Activated CD4-positive, alpha-beta memory T cell treated with anti-CD3 and anti-CD28 coated beads for 36 hours (primary cell): ENCODE measurements around the gene PSMD3. TPM values are rescaled to one million over a fixed set of nuclear protein-coding genes. Genes with fewer than 3 reads are reported as not detected.

Experiments
- CTCF ChIA-PET: fragments of 350-600 bp; sonication (Branson Sonifier 250); formaldehyde crosslinking; loops from one replicate; lab custom pipeline; 2021; ENCODE audit warnings: antibody characterized with exemption, inconsistent platforms; lab: Charles Lee
- POLR2A ChIA-PET: fragments of 350-600 bp; sonication (Branson Sonifier 250); formaldehyde crosslinking; loops from one replicate; lab custom pipeline; 2021; ENCODE audit warnings: antibody characterized with exemption; lab: Charles Lee
- DNase-seq: peaks from one replicate; pipeline ENCODE4 v3.0.0-alpha.2; 2020
- H3K27ac Mint-ChIP-seq: one replicate; pipeline ENCODE4 v1.8.0; 2021; ENCODE audit warnings: mixed read lengths
- H3K27me3 Mint-ChIP-seq: one replicate; pipeline ENCODE4 v1.8.0; 2021; ENCODE audit warnings: mixed read lengths
- H3K36me3 Mint-ChIP-seq: one replicate; pipeline ENCODE4 v1.8.0; 2021; ENCODE audit warnings: mixed read lengths
- H3K4me1 Mint-ChIP-seq: one replicate; pipeline ENCODE4 v1.8.0; 2021; ENCODE audit warnings: low read depth, mixed read lengths
- H3K4me3 Mint-ChIP-seq: one replicate; pipeline ENCODE4 v1.8.0; 2021; ENCODE audit warnings: mild to moderate bottlenecking, mixed read lengths
- H3K9me3 Mint-ChIP-seq: one replicate; pipeline ENCODE4 v1.8.0; 2021; ENCODE audit warnings: mixed read lengths
- intact Hi-C: fragments of 100-400 bp; cut with micrococcal nuclease; formaldehyde crosslinking; loops from one replicate; pipeline ENCODE4 v1.15.1; 2023
- microRNA-seq: library from miRNA; unstranded; fragments of <30 nt; microRNA quantifications from one replicate; pipeline ENCODE4 v1.2.0, GENCODE V29; 2022; ENCODE audit warnings: borderline number of aligned reads, borderline microRNAs expressed, borderline replicate concordance
- total RNA-seq, 2 experiments: library from RNA; stranded (reverse); gene quantifications; one replicate each; pipeline ENCODE4 v1.2.3, GENCODE V29; 2021

Gene PSMD3
- total RNA-seq, 2 experiments from 2014 or later = 120 to 124 TPM

- no peaks in the 10 kb centered on the region for H3K27me3 Mint-ChIP-seq
- ChIA-PET POLR2A (no interaction called here), CTCF (interaction anchor here (0.7 to 2.2 kb wide), 7 partner anchors 19 to 134 kb away, joined by 3 to 10 read pairs (median 3); partner anchors contain the start of gene MED24)
- no peak overlapping the region for H3K27ac Mint-ChIP-seq
- intact Hi-C loops = no loop called here
- no peaks in the 10 kb centered on the region for H3K4me1 Mint-ChIP-seq
- H3K4me3 Mint-ChIP-seq = no peak overlapping the region
- no peak for DNase-seq
- H3K36me3 Mint-ChIP-seq = peaks cover 20% of the 10 kb centered on the region
- no peaks in the 10 kb centered on the region for H3K9me3 Mint-ChIP-seq
These were observed 54.6 kb downstream of the PSMD3 start for GRCh38 chr17:40035162-40035559.

- no peaks in the 10 kb centered on the region for H3K27me3 Mint-ChIP-seq
- H3K9me3 Mint-ChIP-seq = no peaks in the 10 kb centered on the region
- DNase-seq = no peak
- no peaks in the 10 kb centered on the region for H3K4me1 Mint-ChIP-seq
- H3K27ac Mint-ChIP-seq = no peak overlapping the region
- peaks cover 5% of the 10 kb centered on the region for H3K36me3 Mint-ChIP-seq
- H3K4me3 Mint-ChIP-seq = no peak overlapping the region
- intact Hi-C loops = no loop called here
- ChIA-PET POLR2A (no interaction called here), CTCF (interaction anchor here (1.2 to 2.1 kb wide), 8 partner anchors 11 to 74 kb away, joined by 3 to 9 read pairs (median 6); no protein-coding TSS in a partner anchor)
These were observed 58.4 kb downstream of the PSMD3 start for GRCh38 chr17:40038882-40039513.

- ChIA-PET POLR2A (no interaction called here), CTCF (interaction anchor here (0.6 to 2.1 kb wide), 6 partner anchors 13 to 127 kb away, joined by 3 to 8 read pairs (median 6); no protein-coding TSS in a partner anchor)
- intact Hi-C loops = no loop called here
- H3K9me3 Mint-ChIP-seq = no peaks in the 10 kb centered on the region
- H3K4me1 Mint-ChIP-seq = no peaks in the 10 kb centered on the region
- no peak for DNase-seq
- H3K27me3 Mint-ChIP-seq = no peaks in the 10 kb centered on the region
- H3K36me3 Mint-ChIP-seq = peaks cover 4% of the 10 kb centered on the region
- no peak overlapping the region for H3K27ac Mint-ChIP-seq
- no peak overlapping the region for H3K4me3 Mint-ChIP-seq
These were observed 60.6 kb downstream of the PSMD3 start for GRCh38 chr17:40041196-40041595.

Small RNA genes lying within 50 kb of the gene (microRNA-seq; reads per million reads assigned to microRNA genes)
- gene MIR6884 = not detected

Other genes with a start within 250 kb of the PSMD3 start
- gene GRB7, start 242.9 kb upstream of the PSMD3 start, total RNA-seq = 1 to 10 TPM in 1 of 2 experiments, under 1 TPM in 1; 0.34 to 1.2 TPM
- gene IKZF3, start 116.5 kb upstream of the PSMD3 start, total RNA-seq = 10 to 100 TPM; 51.2 to 52.0 TPM
- 1 to 10 TPM in 1 of 2 experiments, under 1 TPM in 1; 0.61 to 1.0 TPM for gene ZPBP2, start 112.6 kb upstream of the PSMD3 start, total RNA-seq
- 10 to 100 TPM; 26.4 to 30.2 TPM for gene GSDMB, start 62.2 kb upstream of the PSMD3 start, total RNA-seq
- 10 to 100 TPM; 53.7 to 58.3 TPM for gene ORMDL3, start 53.2 kb upstream of the PSMD3 start, total RNA-seq
- gene LRRC3C, start 53.1 kb upstream of the PSMD3 start, total RNA-seq = not detected
- under 1 TPM; 0.64 to 0.87 TPM for gene GSDMA, start 17.8 kb upstream of the PSMD3 start, total RNA-seq
- not detected for gene CSF3, start 34.6 kb downstream of the PSMD3 start, total RNA-seq
- 10 to 100 TPM; 89.2 to 99.9 TPM for gene MED24, start 73.6 kb downstream of the PSMD3 start, total RNA-seq
- gene THRA, start 82.2 kb downstream of the PSMD3 start, total RNA-seq = 10 to 100 TPM; 12.5 to 13.4 TPM
- 1 to 10 TPM; 6.7 to 7.3 TPM for gene NR1D1, start 119.8 kb downstream of the PSMD3 start, total RNA-seq
- 10 to 100 TPM; 77.9 to 80.6 TPM for gene MSL1, start 141.2 kb downstream of the PSMD3 start, total RNA-seq
- 100 to 1,000 TPM in 1 of 2 experiments, 10 to 100 TPM in 1; 96.1 to 102 TPM for gene CASC3, start 159.7 kb downstream of the PSMD3 start, total RNA-seq
- gene RAPGEFL1, start 196.7 kb downstream of the PSMD3 start, total RNA-seq = 1 to 10 TPM; 4.9 to 6.1 TPM
- gene WIPF2, start 238.5 kb downstream of the PSMD3 start, total RNA-seq = 10 to 100 TPM; 19.0 to 20.6 TPM